ENCODE measurements around the gene PPP1R3A.

GRCh38 chr7:113917840-113918239 is 969 bp downstream of the PPP1R3A start:
- no peak for TF ChIP-seq CTCF (IDR thresholded peaks at IDR 0.05; ENCODE audit: poor library complexity, severe bottlenecking)
- TF ChIP-seq EZH2 (IDR thresholded peaks at IDR 0.05; ENCODE audit: borderline replicate concordance, insufficient read depth, low read length, poor library complexity, severe bottlenecking), result no peak
- no peak for TF ChIP-seq POLR2AphosphoS5 (IDR thresholded peaks at IDR 0.05)
- no peak for TF ChIP-seq SMC3 (conservative IDR thresholded peaks at IDR 0.05; ENCODE audit: poor library complexity)
- no peak for TF ChIP-seq REST (IDR thresholded peaks at IDR 0.05; ENCODE audit: borderline replicate concordance)
- TF ChIP-seq TAF1 (IDR thresholded peaks at IDR 0.05; ENCODE audit: low read depth), result no peak
- TF ChIP-seq RAD21 (conservative IDR thresholded peaks at IDR 0.05), result no peak
